HG03565 (cell line): Measurements from ENCODE around the gene SORBS2.
"Not testable (repeated sequence)": the region's sequence is repeated elsewhere in the genome, so short reads cannot be mapped to it uniquely, and the experiment has no call there.

ENCODE experiments used
- ATAC-seq: cut with Tn5 transposase; IDR thresholded peaks from one replicate; pipeline ENCODE4 v1.9.1; 2021; ENCODE audit warnings: mild to moderate bottlenecking, moderate library complexity; ENCODE audit not compliant: unreplicated experiment

Gene SORBS2, protein sequence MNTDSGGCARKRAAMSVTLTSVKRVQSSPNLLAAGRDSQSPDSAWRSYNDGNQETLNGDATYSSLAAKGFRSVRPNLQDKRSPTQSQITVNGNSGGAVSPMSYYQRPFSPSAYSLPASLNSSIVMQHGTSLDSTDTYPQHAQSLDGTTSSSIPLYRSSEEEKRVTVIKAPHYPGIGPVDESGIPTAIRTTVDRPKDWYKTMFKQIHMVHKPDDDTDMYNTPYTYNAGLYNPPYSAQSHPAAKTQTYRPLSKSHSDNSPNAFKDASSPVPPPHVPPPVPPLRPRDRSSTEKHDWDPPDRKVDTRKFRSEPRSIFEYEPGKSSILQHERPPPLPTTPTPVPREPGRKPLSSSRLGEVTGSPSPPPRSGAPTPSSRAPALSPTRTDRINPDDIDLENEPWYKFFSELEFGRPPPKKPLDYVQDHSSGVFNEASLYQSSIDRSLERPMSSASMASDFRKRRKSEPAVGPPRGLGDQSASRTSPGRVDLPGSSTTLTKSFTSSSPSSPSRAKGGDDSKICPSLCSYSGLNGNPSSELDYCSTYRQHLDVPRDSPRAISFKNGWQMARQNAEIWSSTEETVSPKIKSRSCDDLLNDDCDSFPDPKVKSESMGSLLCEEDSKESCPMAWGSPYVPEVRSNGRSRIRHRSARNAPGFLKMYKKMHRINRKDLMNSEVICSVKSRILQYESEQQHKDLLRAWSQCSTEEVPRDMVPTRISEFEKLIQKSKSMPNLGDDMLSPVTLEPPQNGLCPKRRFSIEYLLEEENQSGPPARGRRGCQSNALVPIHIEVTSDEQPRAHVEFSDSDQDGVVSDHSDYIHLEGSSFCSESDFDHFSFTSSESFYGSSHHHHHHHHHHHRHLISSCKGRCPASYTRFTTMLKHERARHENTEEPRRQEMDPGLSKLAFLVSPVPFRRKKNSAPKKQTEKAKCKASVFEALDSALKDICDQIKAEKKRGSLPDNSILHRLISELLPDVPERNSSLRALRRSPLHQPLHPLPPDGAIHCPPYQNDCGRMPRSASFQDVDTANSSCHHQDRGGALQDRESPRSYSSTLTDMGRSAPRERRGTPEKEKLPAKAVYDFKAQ (N-terminal part only)

GRCh38 chr4:185811509-185812364 is at the start of gene SORBS2:
Gene SORBS2, minus strand, starts transcription at chr4:185812194. Its CDS starts 121,623 bp downstream, at chr4:185690571.
- peak; percentile 76 for ATAC-seq

DNA sequence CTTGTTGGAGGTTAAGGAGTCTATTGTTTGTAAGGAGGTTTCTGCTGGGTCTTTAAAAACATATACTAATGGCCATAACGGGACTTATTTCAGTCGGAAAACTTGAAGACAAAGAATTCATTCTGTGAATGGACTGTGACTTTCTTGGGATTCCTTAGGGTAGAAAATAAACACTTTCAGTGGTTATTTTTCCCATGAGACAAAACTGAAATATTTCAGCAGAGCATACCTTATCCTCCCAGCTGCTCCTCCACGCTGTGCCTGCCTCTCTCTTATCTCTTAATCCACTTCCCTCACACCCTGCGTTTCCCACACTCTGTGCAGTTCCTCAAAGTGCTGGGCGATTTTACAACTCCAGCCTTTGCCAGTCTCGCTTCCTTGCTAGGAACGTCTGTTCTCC is 47.1 kb upstream of the SORBS2 start:
- ATAC-seq: no peak

- not testable (repeated sequence) for ATAC-seq
Observed at GRCh38 chr4:185857561-185857960, 45.6 kb upstream of the SORBS2 start.

GRCh38 chr4:185853841-185854240 is 41.8 kb upstream of the SORBS2 start:
- no peak for ATAC-seq

GRCh38 chr4:185852961-185853360 is 41.0 kb upstream of the SORBS2 start:
- no peak for ATAC-seq

DNA sequence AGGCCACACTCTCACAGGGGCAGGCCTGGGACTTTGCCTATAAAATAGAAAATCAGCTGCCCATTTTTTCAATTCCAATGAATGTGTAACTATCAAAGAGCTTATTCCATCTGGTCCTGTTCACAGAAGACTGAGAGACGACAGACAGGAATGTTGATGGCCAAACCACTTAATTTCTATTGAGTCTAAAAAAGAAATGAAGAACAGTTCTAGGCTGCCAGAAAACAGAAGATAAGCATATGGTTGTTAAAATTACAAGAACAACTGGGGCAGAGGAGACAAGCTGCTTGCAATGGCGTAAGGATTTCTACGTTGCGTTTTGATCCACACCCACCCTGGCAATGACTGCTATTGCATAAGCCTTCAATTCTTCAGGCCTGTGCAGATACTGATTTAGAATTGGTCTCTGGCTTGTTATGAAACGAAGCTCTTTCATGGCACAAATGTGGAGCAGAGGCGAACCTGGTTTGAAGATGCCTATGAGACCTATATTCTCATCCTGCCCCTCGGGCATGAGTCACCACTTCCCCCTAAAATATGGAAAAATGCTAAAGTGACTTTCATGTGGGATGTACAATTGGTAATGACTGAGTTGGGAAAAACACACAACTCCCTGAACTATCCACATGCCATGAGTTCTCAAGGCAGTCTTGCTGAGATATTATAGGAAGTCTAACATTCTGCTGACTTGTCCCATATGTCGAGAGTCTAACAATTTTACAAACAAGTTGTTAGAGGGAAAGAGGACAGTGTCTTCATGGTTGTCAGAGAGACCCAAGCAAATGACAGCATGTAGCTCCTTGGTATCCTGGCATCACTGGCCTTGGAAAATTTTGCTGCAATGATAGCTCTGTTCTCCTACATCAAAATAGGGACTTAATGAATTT is 37.9 kb upstream of the SORBS2 start:
- no peak for ATAC-seq

DNA sequence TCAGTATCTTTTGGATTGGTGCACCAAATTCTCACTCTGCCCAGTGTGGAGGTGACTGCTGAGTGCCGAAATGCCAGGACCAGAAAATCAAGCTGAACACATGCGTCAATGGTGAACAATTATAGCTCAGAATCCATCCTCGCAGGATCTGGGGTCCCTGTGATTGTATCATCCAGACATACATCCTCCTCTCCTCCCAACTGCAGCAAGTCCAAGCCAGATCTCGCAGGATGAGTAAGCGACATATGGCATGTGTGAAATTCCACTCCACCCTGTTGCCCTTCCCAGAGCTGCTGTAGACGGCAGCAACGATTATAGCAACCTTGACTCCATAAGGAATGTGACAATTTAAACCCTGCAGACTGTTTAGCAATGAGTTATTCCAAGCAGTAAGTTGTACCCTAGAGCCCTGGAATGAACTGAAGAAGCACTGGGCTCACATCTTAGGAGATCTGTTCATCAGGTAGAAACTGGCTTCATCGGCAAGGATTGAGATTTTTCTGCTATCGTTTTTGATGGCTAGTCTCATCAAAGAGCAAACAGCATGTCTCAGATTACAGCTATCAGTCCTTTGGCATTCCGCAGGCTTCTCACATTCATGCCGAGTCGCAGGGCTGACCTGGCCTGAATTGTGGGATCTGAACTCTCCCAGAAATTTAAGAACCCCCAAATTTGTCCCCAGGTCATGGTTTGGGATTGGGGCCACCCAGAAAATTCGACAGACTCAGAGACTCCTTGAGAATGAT is 35.5 kb upstream of the SORBS2 start:
- ATAC-seq: no peak

DNA sequence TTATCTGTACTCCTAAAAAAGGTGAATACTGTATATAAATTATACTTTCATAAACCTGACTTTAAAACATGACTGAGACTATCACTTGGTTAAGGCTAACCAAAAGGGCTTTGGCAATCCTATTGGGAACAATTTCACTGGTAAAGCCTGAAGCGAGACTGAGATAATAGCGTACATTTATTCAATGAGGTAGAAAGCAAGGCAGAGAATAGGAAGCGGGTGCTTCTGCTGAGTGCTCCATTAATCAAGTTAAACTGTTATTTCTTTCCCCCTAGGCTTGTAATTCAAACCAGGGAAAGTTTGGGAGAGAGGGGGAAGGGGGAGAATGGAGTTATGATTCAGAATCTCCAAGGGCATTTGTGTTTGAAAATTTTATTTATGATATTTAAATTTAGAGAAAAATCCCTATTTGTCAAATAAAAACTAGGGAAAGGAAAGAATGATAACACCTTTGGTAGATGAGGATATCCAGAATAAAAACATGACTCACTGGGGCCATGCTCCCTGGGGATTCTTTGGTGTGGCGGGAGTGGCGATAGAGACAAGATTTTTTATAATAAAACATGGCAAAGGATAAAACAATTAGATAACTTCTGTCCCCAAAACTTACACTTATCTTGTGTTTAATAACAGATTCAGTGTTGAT is 34.6 kb upstream of the SORBS2 start:
- no peak for ATAC-seq

DNA sequence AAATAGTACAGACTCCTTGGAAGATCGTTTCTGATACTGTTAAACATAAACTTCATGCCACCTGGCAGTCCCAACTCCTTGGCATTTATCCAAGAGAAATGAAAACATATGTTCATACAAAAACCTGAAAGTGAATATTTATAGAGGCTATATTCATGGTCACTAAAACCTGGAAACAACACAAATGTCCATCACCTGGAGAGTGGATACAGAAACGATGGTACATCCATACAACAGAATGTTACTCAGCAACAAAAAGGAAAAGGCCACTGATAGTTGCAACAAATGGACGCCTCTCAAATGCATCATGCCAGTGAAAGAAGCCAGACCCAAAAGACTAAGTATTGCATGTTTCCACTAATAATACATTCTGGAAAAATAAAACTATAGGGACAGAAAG is 34.0 kb upstream of the SORBS2 start:
- ATAC-seq: no peak

DNA sequence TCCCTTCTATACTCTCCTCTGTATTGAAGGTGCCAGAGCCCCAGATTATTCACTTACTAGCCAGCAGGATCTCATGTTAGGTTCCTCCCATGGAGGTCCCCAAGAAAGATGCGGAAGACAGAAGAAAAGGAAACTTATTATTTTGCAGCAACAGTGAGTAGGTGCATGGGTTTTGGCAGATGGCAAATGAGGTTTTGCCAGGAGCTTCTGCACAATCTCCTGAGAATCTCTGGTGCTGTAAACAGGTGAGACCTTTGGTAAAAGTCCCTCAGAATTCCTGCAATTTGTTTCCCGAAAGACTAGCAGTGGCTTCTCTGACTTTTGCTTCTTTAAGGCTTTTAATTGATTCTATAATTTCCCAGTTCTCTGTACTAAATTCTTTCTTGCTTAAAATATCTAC is 29.5 kb upstream of the SORBS2 start:
- no peak for ATAC-seq

GRCh38 chr4:185840953-185841352 is 29.0 kb upstream of the SORBS2 start:
- ATAC-seq: no peak

GRCh38 chr4:185840201-185840600 is 28.2 kb upstream of the SORBS2 start:
- no peak for ATAC-seq

DNA sequence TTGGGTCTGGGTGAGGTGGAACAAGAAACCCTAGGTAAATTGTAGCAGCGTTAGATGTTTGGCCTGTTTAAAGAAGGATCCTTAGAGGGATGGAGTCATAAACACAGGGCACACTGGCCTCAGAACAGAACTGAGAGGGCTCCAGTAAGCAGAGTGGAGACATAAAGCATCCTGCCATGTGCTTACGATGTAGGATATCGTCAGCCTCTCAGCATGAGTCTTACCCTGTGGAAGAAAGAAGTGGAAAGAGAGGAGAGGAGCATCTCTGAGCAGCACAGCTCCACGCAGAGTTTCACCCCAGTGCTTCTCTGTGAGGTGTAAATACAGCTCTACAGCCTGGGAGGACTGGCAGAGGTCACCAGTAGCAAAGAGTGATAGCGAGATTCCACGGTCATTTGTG is 27.8 kb upstream of the SORBS2 start:
- ATAC-seq: no peak

DNA sequence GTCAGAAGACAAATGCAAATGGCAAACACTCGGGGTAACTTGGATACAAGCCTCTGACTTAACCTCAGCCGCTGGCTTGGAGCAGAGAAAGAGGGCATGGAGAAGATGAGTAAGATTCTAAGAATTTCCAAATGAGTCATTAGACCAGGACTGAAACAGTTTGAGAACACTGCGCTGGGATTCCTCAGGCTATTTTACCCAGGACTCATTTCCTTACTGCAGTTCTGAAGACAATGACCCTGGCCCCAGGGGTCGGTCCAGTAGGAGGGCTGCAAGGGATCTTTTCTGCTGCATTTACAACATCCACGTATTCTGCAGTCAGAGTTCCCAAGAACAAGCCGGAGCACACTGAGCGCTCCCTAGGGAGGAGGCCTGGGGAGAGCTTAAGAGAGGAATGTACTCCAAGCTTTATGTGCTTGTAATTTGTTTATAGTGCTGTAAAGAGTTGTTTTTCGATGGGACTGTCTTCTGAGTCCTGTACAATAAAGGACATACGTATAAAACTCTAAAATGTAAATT is 27.3 kb upstream of the SORBS2 start:
- no peak for ATAC-seq

- no peak for ATAC-seq
Observed at GRCh38 chr4:185838514-185839193, 26.7 kb upstream of the SORBS2 start.

- no peak for ATAC-seq
Observed at GRCh38 chr4:185838104-185838452, 26.1 kb upstream of the SORBS2 start.

DNA sequence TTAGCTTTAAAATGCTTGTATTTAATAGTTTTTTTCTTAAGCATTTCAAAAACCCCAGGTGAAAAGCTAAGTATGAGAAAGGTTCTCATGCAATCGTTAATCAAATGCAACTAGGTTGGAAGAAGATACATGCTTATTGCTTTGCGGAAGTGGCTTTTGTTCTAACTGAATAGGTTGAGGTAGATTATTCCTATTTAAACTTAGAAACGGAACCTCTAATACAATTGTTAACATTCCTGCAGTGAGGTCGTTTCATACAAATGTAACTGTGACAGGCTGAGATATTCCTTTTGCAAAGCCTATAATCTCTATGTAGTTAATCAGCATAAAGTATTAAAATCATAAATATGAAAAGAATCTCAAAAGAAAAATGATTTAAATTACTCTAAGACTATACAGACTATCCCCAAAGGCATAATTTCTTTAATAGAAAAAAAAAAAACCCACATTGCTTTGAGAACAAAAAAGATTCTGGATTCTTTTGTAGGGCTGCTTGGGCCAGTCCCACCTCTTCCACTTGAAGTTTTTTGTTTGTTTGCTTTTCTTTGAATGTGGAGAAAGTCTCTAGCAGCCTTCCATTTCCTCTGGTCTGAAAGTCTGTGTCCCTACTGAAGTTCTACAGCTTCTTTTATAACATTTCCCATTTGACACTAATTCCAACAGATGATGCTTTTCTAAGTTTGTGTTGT is 25.6 kb upstream of the SORBS2 start:
- no peak for ATAC-seq
